Hepatic stellate cell (primary cell): ENCODE results near the gene PNPO.

Experiments used
- DNase-seq: peaks from one replicate; pipeline ENCODE4 v3.0.0; 2011; ENCODE audit warnings: low spot score

Gene PNPO

DNA sequence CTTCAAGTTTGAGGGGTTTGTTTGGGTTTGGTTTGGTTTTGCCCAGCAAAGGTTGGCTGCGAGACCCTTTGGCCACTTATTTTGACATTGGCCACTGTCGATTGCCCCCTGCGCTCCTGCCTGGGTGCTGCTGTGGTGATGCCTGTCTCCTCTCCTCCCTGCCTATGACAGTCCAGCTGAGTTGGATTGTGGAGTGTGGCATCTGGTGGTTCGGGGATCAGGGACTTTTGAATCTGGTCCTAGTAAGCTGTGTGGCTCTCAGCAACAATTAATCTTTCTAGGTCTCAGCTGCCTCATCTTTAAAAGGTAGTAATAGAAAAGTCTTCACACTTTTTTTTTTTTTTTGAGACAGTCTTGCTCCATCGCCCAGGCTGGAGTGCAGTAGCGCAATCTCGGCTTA lies 56.7 kb downstream of the PNPO start:
- no peak for DNase-seq
